ENCODE data around the gene ALG8. TPM values are rescaled to one million over a fixed set of nuclear protein-coding genes. Genes with fewer than 3 reads are reported as not detected.
A peak's percentile ranks its signal among the peaks of the same experiment; 100 is the strongest.

Gene ALG8
- total RNA-seq, 4 donors from 2014 or later: 14.8 to 21.6 (median 15.8) TPM

DNA sequence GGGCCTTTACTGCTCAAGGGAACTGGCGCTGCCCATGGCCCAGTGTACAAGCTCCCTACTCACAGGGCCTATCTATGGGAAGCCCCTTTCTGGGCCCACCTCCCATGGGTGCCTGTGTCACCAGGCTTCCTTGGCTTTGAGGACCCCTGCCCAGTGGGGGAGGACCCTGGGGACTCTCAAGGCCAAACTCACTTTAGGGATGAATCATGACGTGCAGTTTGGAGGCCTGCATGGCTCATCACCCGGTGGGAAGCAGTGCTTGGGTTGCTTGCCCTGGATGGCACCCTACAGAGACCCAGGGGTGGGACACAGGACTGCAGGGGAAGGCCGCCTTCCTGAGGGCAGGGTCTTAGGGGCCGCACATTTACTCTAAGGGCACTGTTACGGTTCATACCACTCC lies 32.5 kb upstream of the ALG8 start:
- Histone ChIP-seq H3K36me3 (peaks cover 0 to 39% of the 10 kb centered on the region in 2 donors), H3K27ac (no peak overlapping the region), H3K27me3 (no peaks in the 10 kb centered on the region), H3K4me3 (no peak overlapping the region), H3K9me3 (no peaks in the 10 kb centered on the region), H3K4me1 (peaks cover 0 to 34% (median 8%) of the 10 kb centered on the region in 3 donors)
- TF ChIP-seq EP300 (IDR thresholded peaks at IDR 0.05): no peak
- TF ChIP-seq CTCF (IDR thresholded peaks at IDR 0.05): no peak
- no peak for TF ChIP-seq POLR2AphosphoS5 (IDR thresholded peaks at IDR 0.05)
- TF ChIP-seq POLR2A (IDR thresholded peaks at IDR 0.05): no peak
- no CpG with 5 or more reads among the region's 6 CpGs for whole genome bisulfite sequencing, 2 donors (ENCODE audit: low coverage in 1 of 2)
- ATAC-seq: no peak

DNA sequence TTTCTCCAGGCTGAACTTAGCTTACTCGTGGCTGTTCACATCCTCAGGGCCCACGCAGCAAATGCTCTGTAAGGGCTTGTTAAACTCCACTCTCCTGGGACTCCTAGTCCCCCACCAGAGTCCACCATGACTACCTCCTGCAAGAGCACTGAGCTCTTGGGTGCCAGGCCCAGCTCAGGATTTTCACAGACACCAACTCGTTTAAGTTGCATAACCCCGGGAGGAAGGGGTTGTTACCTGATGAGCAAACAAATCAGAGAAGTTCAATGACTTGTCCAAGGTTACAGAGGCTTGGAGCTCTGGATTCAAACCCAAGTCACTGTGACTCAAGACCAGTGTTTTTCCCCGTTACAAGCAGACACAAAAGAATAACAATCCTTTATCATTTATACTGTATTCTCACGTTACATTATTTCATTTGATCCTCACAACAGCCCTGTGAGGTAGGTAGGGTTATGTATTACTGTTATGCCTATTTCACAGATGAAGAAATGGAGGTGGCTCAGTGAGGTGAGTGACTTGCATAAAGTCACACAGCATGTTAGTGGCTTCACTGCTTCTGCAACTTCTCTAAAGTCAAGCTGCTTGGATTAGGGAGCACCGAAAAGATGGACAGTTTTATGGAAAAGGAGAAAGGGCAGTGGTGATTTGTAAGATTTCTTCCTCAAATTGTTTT lies 31.6 kb upstream of the ALG8 start:
- Histone ChIP-seq H3K4me1 (peaks cover 0 to 36% (median 8%) of the 10 kb centered on the region in 3 donors), H3K4me3 (no peak overlapping the region), H3K36me3 (peaks cover 0 to 32% of the 10 kb centered on the region in 2 donors), H3K9me3 (no peaks in the 10 kb centered on the region), H3K27ac (peak overlapping the region in 2 of 4 donors; percentile 82 to 84), H3K27me3 (no peaks in the 10 kb centered on the region)
- ATAC-seq: no peak
- TF ChIP-seq POLR2AphosphoS5 (IDR thresholded peaks at IDR 0.05): no peak
- TF ChIP-seq EP300 (IDR thresholded peaks at IDR 0.05): no peak
- no peak for TF ChIP-seq POLR2A (IDR thresholded peaks at IDR 0.05)
- TF ChIP-seq CTCF (IDR thresholded peaks at IDR 0.05): no peak
- 75 to 83% methylated on average over 4 to 5 of the region's 7 CpGs for WGBS, 2 donors (ENCODE audit: low coverage in 1 of 2)

DNA sequence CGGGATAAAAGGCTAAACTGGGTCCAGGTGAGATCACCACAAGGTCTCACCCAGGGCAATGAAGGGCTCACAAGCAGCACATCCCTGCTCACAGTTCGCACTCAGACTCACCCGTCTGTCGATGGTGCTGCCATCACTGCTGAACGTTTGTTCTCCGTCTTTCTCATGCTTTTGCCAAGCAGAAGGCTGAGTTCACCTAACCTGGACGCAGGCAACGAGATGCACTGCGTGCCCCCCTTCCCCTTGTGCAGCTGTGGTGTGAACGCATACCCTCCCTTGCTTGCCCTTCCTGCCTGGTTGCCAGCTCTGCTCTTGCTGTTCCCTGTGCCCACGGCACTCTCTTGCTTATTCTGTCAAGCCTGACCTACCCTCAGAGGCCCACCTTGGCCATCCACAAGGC lies 31.0 kb upstream of the ALG8 start:
- no peak overlapping the region for H3K4me3 ChIP-seq
- TF ChIP-seq CTCF (IDR thresholded peaks at IDR 0.05) (no peak), POLR2AphosphoS5 (IDR thresholded peaks at IDR 0.05) (no peak), EP300 (IDR thresholded peaks at IDR 0.05) (no peak), POLR2A (IDR thresholded peaks at IDR 0.05) (no peak)
- peak overlapping the region in 3 of 4 donors; percentile 78 to 84 (median 82) for H3K27ac ChIP-seq
- no peaks in the 10 kb centered on the region for H3K27me3 ChIP-seq
- H3K9me3 ChIP-seq: no peaks in the 10 kb centered on the region
- H3K36me3 ChIP-seq: peaks cover 0 to 32% of the 10 kb centered on the region in 2 donors
- WGBS, 2 donors (ENCODE audit: low coverage in 1 of 2): 80 to 95% methylated on average over 4 to 10 of the region's 11 CpGs
- H3K4me1 ChIP-seq: peaks cover 0 to 36% (median 8%) of the 10 kb centered on the region in 3 donors
- no peak for ATAC-seq

DNA sequence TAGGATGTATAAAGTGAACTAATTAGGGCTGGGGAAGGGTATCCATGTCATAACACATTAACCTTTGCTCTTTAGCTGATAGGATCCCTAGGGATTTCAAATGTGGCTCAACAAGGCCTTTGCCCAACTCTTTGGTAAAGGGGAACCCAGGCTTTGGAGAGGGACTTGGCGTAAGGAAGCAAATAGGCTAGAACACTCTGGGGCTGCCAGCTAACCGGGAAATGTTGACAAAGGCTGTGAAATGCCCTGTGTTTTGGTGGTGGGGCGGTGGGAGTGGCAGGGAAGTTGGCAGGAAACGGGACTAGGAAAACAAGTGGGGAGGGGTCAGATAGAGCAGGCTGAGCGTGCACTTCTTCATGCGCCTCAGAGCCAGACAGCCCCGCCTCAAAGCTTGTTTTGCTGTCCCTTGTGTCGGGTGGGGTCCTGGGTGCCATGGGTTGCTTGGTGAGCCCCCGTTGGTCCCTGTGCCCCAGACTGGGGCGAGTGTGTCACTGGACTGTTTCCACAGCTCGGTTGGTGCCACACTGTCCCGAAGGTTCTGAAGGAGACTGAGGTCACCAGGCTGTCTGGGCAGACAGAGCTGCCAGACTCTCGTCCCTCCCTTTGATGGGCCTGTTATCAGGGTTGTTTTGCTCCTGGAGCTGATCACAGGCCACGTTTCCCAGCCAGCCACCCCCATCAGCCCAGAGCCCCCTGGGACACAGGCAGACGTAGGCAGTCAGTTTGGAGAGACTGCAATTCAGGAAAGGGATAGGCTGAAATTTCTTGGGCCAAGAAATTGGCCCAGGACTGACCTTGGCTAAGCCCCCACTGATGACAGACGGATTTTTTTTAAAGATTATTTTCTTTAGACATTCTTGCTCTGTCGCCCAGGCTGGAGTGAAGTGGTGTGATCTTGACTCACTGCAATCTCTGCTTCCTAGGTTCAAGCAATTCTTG lies 29.4 kb upstream of the ALG8 start:
- Histone ChIP-seq H3K4me3 (no peak overlapping the region), H3K4me1 (peaks cover 0 to 42% (median 8%) of the 10 kb centered on the region in 3 donors)
- WGBS, 2 donors (ENCODE audit: low coverage in 1 of 2): 58 to 83% methylated on average over 2 to 9 of the region's 17 CpGs

More for the DNA sequence above, 29.4 kb upstream of the ALG8 start:
- peak; percentile 93 for ATAC-seq
- peaks cover 0 to 23% of the 10 kb centered on the region in 2 donors for H3K36me3 ChIP-seq
- peak overlapping the region; percentile 26 to 84 (median 80) for H3K27ac ChIP-seq
- no peaks in the 10 kb centered on the region for H3K9me3 ChIP-seq
- no peaks in the 10 kb centered on the region for H3K27me3 ChIP-seq
- no peak for TF ChIP-seq CTCF (IDR thresholded peaks at IDR 0.05)
- peak; percentile 57 for TF ChIP-seq POLR2AphosphoS5 (IDR thresholded peaks at IDR 0.05)
